DMS153 (cell line): ENCODE results near the gene RSAD2.
"Not testable (repeated sequence)": the region's sequence is repeated elsewhere in the genome, so short reads cannot be mapped to it uniquely, and the experiment has no call there.

Source experiments
- DNase-seq: peaks from one replicate; lab custom pipeline; 2025; lab: John Stamatoyannopoulos, UW

RSAD2 gene

GRCh38 chr2:6864923-6865345 lies 12.6 kb upstream of the RSAD2 start:
- no peak for DNase-seq

- peak; percentile 30 for DNase-seq
Measured at GRCh38 chr2:6865346-6866274, 12.0 kb upstream of the RSAD2 start, which contains the start of gene CMPK2. Gene CMPK2 (minus strand): TSS chr2:6865907. CDS start chr2:6865696, 211 bp downstream.

DNA sequence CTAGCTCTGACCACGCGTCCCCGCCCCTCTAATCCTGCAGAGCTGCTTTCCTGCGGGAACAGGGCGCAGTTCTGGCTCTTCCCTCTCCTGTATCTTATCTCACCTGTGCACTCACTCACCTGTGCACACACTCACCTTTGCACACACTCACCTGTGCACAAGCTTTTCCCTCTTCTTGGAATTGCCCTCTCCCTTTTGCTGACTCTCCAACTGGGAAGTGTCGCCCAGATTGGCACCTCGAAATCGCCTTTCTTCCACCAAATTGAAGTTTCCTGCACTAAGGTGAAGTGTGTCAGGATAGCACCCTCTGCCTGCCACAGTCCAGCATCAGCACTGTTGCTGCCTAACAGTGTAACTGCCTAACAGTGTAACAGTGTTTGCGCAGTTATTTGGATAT lies 11.3 kb upstream of the RSAD2 start:
- DNase-seq = peak; percentile 8

GRCh38 chr2:6866982-6867381 lies 10.6 kb upstream of the RSAD2 start:
- DNase-seq = no peak

GRCh38 chr2:6872394-6872793 lies 5.2 kb upstream of the RSAD2 start:
- DNase-seq = no peak

- DNase-seq = no peak
Measured at GRCh38 chr2:6874032-6874431, 3.5 kb upstream of the RSAD2 start.

DNA sequence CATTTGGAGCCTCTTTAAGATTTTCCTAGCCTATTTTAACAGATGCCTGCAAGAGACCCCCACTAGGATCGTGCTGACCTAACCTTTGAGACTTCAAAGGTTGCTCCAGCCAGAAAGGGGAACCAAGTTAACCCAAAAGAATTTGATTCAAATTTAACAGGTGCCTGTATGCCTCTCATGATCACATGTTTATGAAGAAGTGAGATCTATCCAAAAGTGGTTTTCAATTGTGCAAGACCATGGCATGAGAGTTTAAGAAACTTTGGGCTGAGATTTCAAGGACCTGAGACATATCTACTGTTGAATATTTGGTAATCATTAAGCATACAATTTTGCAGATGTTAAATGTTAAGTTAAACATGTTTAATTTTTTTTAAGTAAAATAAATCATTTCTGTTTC lies 1.3 kb upstream of the RSAD2 start:
- no peak for DNase-seq

- DNase-seq = no peak
Measured at GRCh38 chr2:6878549-6878948, 972 bp downstream of the RSAD2 start.

DNA sequence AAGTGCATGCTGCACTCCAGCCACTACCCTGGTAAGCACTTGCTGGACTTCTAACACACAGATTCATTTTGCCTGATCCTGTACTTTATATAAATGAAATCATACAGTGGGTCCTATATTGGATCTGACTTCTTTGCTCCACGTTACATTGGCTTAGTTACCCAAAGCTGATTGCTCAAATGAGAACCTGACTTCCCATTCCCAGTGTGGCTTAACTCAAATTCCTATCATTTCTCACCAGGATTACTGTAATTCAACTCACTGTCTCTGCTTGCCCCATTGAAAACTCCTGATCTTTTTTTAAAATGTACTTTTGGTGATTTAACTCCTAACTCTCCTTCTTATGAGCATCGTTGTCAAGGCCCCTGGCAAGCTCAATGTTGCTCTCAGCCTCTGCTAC lies 1.4 kb downstream of the RSAD2 start:
- no peak for DNase-seq

- DNase-seq = no peak
Measured at GRCh38 chr2:6880200-6880733, 2.7 kb downstream of the RSAD2 start.

DNA sequence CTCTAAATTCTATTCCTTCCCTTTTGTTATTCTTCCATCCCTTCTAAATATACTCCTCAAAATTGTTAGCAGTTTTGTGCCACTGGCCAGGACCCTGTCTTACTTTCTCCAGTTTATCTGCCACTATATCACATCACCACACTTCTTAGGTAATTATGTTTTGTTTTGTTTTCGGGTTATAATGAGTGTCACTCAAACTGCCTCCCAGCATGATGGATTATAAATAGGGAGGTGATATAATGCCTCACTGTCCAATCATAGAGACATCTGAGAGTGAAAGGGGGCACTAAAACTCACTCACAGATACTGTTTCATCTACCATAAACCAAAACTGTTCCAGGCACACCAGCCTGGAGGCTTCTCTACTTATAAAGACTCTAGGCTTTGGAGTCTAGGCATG lies 3.5 kb downstream of the RSAD2 start:
- DNase-seq = no peak

GRCh38 chr2:6881516-6881915 lies 3.9 kb downstream of the RSAD2 start:
- DNase-seq = no peak

- DNase-seq = no peak
Measured at GRCh38 chr2:6883448-6884122, 6.0 kb downstream of the RSAD2 start.

DNA sequence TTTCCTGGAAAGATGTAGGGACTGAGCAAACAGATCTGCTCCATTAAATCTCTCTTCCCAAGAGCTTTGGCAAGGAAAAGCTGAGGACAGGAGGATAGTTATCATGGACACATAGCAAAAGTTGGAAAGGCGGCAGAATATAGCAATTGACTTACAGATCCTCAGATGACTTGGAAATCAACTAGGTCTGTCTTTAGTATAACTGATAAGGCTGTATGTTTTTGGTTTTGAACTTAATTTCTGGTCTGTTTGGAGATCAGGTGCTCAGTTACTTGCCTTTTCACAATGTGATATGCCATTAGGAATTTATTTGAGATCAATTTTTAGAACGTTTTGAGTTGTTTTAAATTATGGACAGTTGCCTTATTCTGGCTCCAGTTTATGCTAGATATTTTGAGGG lies 8.0 kb downstream of the RSAD2 start:
- no peak for DNase-seq

GRCh38 chr2:6885968-6886367 lies 8.4 kb downstream of the RSAD2 start:
- no peak for DNase-seq

GRCh38 chr2:6887751-6888192 lies 10.2 kb downstream of the RSAD2 start:
- no peak for DNase-seq

GRCh38 chr2:6888724-6889123 lies 11.1 kb downstream of the RSAD2 start:
- DNase-seq = no peak

DNA sequence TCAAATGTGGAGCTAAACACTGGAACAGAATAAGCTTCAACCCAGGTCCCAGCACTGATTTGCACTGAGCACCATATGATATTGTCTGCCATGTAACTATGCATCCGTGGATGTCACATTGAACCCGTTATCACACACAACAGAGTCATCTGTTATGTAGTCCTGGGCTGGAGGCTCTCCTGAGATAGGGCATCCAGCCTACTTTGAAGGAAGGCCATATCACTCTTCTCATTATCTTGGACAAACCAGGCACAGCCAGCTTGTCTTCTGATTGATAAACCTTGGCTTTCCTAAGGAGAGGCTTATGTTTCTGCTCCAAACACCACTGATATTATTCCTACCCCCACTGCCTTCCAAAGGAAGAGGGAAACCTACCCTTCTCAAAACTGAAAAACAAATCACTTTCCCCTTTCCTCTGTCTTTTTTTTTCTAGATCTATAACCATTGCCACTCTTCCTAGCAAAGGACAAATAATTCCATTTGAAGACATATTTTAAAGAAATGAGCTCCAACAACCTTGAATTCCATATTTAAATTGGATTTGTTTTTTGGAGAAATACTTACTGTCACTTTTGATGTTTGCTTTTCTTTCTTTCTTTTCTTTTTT lies 16.4 kb downstream of the RSAD2 start:
- DNase-seq = no peak

GRCh38 chr2:6896930-6897759 lies 19.6 kb downstream of the RSAD2 start:
- DNase-seq = no peak

DNA sequence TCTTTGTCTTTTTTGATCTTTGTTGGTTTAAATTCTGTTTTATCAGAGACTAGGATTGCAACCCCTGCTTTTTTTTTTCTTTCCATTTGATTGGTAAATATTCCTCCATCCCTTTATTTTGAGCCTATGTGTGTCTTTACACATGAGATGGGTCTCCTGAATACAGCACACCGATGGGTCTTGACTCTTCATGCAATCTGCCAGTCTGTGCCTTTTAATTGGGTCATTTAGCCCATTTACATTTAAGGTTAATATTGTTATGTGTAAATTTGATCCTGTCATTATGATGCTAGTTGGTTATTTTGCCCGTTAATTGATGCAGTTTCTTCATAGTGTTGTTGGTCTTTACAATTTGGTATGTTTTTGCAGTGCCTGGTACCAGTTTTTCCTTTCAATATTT lies 25.0 kb downstream of the RSAD2 start:
- not testable (repeated sequence) for DNase-seq

DNA sequence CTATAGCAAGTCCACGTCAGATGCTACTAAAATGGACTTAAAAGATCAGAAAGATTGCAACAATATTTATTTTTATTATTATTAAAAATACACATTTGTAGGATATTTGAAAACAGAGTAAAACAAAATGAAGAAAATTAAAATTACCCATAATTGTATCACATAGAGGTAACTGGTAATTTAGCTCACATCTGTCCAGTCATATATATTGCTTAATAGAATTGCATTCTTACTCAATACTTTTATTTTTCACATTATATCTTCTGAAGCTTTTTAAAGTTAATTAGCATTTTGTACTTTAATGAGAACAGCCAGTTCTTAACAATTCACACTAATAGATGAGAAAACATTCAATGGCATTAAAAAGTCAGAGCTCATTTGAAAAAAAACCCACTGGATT lies 28.1 kb downstream of the RSAD2 start:
- DNase-seq = no peak
